ENCODE measurements around the gene DPP7.

The DPP7 gene

GRCh38 chr9:137086531-137087408 lies 27.8 kb downstream of the DPP7 start, which contains the start of gene MAN1B1:
Gene MAN1B1 (plus strand): TSS chr9:137086985. CDS start chr9:137087000, 15 bp downstream.
- DNase-seq, result peak; percentile 99 to 100

- DNase-seq, result peak; percentile 41 to 47
Measured at GRCh38 chr9:137085920-137086530, 28.5 kb downstream of the DPP7 start.

GRCh38 chr9:137084526-137084925 lies 30.0 kb downstream of the DPP7 start:
- no peak for DNase-seq

GRCh38 chr9:137083394-137084004 lies 31.0 kb downstream of the DPP7 start:
- peak in 1 of 2 donors; percentile 35 for DNase-seq

GRCh38 chr9:137082925-137083290 lies 31.6 kb downstream of the DPP7 start:
- DNase-seq, result no peak

GRCh38 chr9:137082222-137082924 lies 32.2 kb downstream of the DPP7 start:
- DNase-seq, result no peak

GRCh38 chr9:137080260-137081122 lies 34.0 kb downstream of the DPP7 start:
- DNase-seq, result no peak

GRCh38 chr9:137079401-137079787 lies 35.1 kb downstream of the DPP7 start:
- DNase-seq, result no peak

- DNase-seq, result no peak
Measured at GRCh38 chr9:137078701-137079400, 35.7 kb downstream of the DPP7 start.

GRCh38 chr9:137077758-137078693 lies 36.5 kb downstream of the DPP7 start:
- peak; percentile 37 to 49 for DNase-seq

GRCh38 chr9:137077010-137077747 lies 37.4 kb downstream of the DPP7 start, which contains the start of gene UAP1L1:
Gene UAP1L1 (plus strand): TSS chr9:137077517. CDS start chr9:137077533, 16 bp downstream.
- peak; percentile 51 to 62 for DNase-seq

- DNase-seq, result no peak
Measured at GRCh38 chr9:137076636-137077009, 37.9 kb downstream of the DPP7 start.

GRCh38 chr9:137075275-137075775 lies 39.2 kb downstream of the DPP7 start:
- no peak for DNase-seq

- no peak for DNase-seq
Measured at GRCh38 chr9:137074657-137075274, 39.8 kb downstream of the DPP7 start.

GRCh38 chr9:137073992-137074399 lies 40.5 kb downstream of the DPP7 start:
- DNase-seq, result no peak

- no peak for DNase-seq
Measured at GRCh38 chr9:137071282-137071681, 43.3 kb downstream of the DPP7 start.

- no peak for DNase-seq
Measured at GRCh38 chr9:137070906-137071275, 43.6 kb downstream of the DPP7 start.

GRCh38 chr9:137070201-137070905 lies 44.2 kb downstream of the DPP7 start, which contains the start of gene SAPCD2:
Gene SAPCD2 (minus strand): TSS chr9:137070557. CDS start chr9:137070460, 97 bp downstream.
- peak; percentile 84 to 86 for DNase-seq

Measured in stimulated activated CD4-positive, alpha-beta T cell treated with anti-CD3 and anti-CD28 coated beads, Interleukin-2, amount 100 ng/mL, for 24 hours (primary cell).